ENCODE data around the gene MAPK6. TPM values are rescaled to one million over a fixed set of nuclear protein-coding genes. Genes with fewer than 3 reads are reported as not detected.

MAPK6 gene
- total and polyA plus RNA-seq, 9 of the 15 experiments (the other 6 are each of a cell fraction or from before 2014, with no cell fraction given) = 28.5 to 97.1 (median 74.0) TPM

DNA sequence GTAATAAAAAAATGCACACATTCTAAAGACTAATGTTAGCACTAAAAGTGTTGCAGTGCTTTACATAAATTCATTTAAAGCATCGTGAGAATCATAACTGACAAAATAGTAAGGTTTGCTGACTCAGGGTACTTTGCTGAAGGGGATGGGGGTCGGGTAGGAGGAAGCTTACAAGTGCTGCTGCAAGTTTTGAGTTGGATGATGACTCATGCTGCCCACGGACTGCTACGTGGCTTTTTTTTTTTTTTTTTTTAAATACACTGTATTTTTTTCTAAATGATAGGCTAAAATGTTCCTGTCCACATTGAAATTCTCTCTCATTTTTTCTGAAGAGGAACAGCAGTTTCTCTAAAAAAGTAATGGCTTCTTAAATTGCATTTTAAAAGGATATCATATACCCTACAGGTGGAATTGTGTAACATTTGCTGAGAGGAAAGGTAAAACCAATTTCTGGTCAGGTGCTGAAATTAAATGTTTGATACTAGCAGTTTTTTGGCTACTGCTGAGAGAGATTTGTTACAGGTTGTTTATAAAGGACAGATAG, 2.2 kb downstream of the MAPK6 start (continued):
- TF ChIP-seq, protein P1, sequence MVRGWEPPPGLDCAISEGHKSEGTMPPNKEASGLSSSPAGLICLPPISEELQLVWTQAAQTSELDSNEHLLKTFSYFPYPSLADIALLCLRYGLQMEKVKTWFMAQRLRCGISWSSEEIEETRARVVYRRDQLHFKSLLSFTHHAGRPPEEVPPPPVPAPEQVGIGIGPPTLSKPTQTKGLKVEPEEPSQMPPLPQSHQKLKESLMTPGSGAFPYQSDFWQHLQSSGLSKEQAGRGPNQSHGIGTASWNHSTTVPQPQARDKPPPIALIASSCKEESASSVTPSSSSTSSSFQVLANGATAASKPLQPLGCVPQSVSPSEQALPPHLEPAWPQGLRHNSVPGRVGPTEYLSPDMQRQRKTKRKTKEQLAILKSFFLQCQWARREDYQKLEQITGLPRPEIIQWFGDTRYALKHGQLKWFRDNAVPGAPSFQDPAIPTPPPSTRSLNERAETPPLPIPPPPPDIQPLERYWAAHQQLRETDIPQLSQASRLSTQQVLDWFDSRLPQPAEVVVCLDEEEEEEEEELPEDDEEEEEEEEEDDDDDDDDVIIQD (CRISPR knock-in tag; IDR thresholded peaks at IDR 0.05) = no peak
- TF ChIP-seq ZNF707 (CRISPR knock-in tag; conservative IDR thresholded peaks at IDR 0.05) = no peak
- no peak for TF ChIP-seq SIX5 (IDR thresholded peaks at IDR 0.05; ENCODE audit: borderline replicate concordance in 1 of 2, insufficient read depth in 1 of 2, low read depth in 1 of 2, low read length in 2 of 2)
- no peak for TF ChIP-seq MXI1 (IDR thresholded peaks at IDR 0.05; ENCODE audit: low read depth, low read length)
- TF ChIP-seq, protein P2, sequence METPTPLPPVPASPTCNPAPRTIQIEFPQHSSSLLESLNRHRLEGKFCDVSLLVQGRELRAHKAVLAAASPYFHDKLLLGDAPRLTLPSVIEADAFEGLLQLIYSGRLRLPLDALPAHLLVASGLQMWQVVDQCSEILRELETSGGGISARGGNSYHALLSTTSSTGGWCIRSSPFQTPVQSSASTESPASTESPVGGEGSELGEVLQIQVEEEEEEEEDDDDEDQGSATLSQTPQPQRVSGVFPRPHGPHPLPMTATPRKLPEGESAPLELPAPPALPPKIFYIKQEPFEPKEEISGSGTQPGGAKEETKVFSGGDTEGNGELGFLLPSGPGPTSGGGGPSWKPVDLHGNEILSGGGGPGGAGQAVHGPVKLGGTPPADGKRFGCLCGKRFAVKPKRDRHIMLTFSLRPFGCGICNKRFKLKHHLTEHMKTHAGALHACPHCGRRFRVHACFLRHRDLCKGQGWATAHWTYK (CRISPR knock-in tag; IDR thresholded peaks at IDR 0.05) = no peak
- TF ChIP-seq, protein P3, sequence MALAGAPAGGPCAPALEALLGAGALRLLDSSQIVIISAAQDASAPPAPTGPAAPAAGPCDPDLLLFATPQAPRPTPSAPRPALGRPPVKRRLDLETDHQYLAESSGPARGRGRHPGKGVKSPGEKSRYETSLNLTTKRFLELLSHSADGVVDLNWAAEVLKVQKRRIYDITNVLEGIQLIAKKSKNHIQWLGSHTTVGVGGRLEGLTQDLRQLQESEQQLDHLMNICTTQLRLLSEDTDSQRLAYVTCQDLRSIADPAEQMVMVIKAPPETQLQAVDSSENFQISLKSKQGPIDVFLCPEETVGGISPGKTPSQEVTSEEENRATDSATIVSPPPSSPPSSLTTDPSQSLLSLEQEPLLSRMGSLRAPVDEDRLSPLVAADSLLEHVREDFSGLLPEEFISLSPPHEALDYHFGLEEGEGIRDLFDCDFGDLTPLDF (CRISPR knock-in tag; IDR thresholded peaks at IDR 0.05) = no peak
- TF ChIP-seq ZNF75A (CRISPR knock-in tag; IDR thresholded peaks at IDR 0.05) = no peak
- no peak for TF ChIP-seq ZNF644 (tag; IDR thresholded peaks at IDR 0.05; ENCODE audit: low read depth)
- no peak for TF ChIP-seq ZNF695 (CRISPR knock-in tag; IDR thresholded peaks at IDR 0.05)
- TF ChIP-seq ZC3H4 (CRISPR knock-in tag; IDR thresholded peaks at IDR 0.05; ENCODE audit: borderline replicate concordance) = no peak
- TF ChIP-seq KAT7 (CRISPR knock-in tag; IDR thresholded peaks at IDR 0.05; ENCODE audit: borderline replicate concordance) = 0 out of 2 replicates have a peak, but pooled peaks have one; percentile 47
- TF ChIP-seq THRAP3 (IDR thresholded peaks at IDR 0.05; ENCODE audit: borderline replicate concordance) = no peak
- peak; percentile 63 for TF ChIP-seq NEUROD1 (IDR thresholded peaks at IDR 0.05; ENCODE audit: borderline replicate concordance, low read depth, low read length, partially characterized antibody)
- peak; percentile 59 for TF ChIP-seq NFE2L1 (tag; IDR thresholded peaks at IDR 0.05; ENCODE audit: borderline replicate concordance, low read depth)
- no peak for TF ChIP-seq NFXL1 (CRISPR knock-in tag; IDR thresholded peaks at IDR 0.05)
- no peak for TF ChIP-seq GTF2F1 (IDR thresholded peaks at IDR 0.05; ENCODE audit: low read depth, low read length)
- peak in 1 of 2 experiments; percentile 84; a peak in 2 of 4 replicates for TF ChIP-seq TBL1XR1 (IDR thresholded peaks at IDR 0.05; ENCODE audit: low read length in 2 of 2)
- 0 out of 2 replicates have a peak, but pooled peaks have one; percentile 32 for TF ChIP-seq MTA3 (IDR thresholded peaks at IDR 0.05; ENCODE audit: borderline replicate concordance)
- peak; percentile 92 for TF ChIP-seq BRD9 (IDR thresholded peaks at IDR 0.05; ENCODE audit: low read depth, partially characterized antibody)
- no peak for TF ChIP-seq ZNF274 (IDR thresholded peaks at IDR 0.05; ENCODE audit: borderline replicate concordance, low read depth, low read length)
- 0 out of 2 replicates have a peak, but pooled peaks have one; percentile 23 for TF ChIP-seq ELF2 (CRISPR knock-in tag; IDR thresholded peaks at IDR 0.05)
- TF ChIP-seq, protein P4, sequence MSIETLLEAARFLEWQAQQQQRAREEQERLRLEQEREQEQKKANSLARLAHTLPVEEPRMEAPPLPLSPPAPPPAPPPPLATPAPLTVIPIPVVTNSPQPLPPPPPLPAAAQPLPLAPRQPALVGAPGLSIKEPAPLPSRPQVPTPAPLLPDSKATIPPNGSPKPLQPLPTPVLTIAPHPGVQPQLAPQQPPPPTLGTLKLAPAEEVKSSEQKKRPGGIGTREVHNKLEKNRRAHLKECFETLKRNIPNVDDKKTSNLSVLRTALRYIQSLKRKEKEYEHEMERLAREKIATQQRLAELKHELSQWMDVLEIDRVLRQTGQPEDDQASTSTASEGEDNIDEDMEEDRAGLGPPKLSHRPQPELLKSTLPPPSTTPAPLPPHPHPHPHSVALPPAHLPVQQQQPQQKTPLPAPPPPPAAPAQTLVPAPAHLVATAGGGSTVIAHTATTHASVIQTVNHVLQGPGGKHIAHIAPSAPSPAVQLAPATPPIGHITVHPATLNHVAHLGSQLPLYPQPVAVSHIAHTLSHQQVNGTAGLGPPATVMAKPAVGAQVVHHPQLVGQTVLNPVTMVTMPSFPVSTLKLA (conservative IDR thresholded peaks at IDR 0.05) = peak; percentile 42 to 53; a peak in 2 of 4 replicates
- no peak for TF ChIP-seq NUFIP1 (IDR thresholded peaks at IDR 0.05; ENCODE audit: partially characterized antibody)

Measured in K562 (cell line).